ENCODE results near the gene ACSM2B. TPM values are rescaled to one million over a fixed set of nuclear protein-coding genes. Genes with fewer than 3 reads are reported as not detected.
"Not testable (repeated sequence)": the region's sequence is repeated elsewhere in the genome, so short reads cannot be mapped to it uniquely, and the experiment has no call there.

ACSM2B gene
- polyA plus RNA-seq, 3 donors from 2014 or later: not detected

DNA sequence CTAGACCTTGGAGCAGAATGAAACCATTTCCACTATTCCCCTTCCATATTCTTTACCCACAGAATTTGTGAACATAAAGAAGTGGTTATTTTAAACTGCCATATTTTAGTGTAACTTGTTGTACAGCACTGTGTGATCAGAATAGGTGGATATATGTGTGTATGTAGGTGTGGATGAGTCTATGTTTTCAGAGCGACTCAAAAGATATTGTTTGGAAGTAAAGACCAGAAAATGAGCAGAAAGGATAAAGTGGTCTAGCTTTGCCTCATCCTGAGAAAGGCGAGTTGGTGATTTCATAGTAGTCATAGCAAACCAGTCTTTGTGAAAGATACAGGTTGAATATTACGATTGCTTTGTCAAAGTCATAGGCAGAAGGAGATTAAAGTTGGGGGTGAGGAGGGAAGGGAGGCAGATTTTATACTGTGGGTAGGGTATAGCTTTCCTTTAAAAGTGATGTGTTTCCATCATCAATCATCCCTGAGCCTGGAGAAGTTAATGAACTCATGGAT lies 43.8 kb downstream of the ACSM2B start:
- H3K27ac Mint-ChIP-seq; DNase-seq; H3K4me3 Mint-ChIP-seq; H3K27me3 Mint-ChIP-seq (ENCODE audit: low read depth in 3 of 3); H3K4me1 Mint-ChIP-seq; H3K9me3 Mint-ChIP-seq; H3K36me3 Mint-ChIP-seq: not testable (repeated sequence)

DNA sequence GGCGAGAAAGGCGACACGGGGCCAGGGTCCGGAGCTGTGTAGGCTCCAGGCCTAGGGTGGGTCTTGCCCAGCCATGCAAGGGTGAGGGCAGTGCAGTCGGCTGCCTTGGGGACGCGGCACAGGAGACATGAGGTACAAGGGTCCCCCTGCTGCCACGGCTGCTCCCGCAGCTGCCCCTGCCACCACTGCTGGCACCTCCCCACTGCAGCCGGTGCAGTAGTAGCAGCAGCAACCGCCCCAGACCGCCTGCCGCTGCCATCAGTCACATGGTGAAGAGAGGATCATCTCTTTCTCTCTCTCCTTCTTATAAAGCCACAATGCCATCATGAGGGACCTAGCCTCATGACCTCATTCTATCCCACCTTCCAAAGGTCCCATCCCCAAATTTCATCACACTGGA lies 44.4 kb downstream of the ACSM2B start:
- H3K36me3 Mint-ChIP-seq; H3K4me3 Mint-ChIP-seq; H3K27ac Mint-ChIP-seq; H3K27me3 Mint-ChIP-seq (ENCODE audit: low read depth in 3 of 3); H3K4me1 Mint-ChIP-seq; H3K9me3 Mint-ChIP-seq; DNase-seq: not testable (repeated sequence)

DNA sequence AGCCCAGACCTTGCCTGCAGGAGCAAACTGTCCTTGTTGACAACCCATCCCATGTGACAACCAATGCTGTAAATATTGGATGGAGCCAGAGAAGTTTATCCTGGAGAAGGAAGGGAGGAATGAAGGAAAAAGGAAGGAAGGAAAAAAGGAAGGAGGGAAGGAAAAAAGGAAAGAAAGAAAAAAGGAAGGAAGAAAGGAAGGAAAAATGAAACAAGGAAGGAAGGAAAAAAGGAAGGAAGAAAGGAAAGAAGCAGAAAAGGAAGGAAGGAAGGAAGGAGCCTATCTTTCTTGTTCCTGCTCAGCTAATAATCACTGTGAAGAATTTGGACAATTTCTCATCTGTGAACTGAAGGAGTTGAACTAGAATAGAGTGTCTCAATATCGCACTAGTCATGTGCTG lies 56.1 kb downstream of the ACSM2B start:
- DNase-seq: no peak
- H3K27ac Mint-ChIP-seq: no peak overlapping the region
- H3K36me3 Mint-ChIP-seq: no peaks in the 10 kb centered on the region
- no peak overlapping the region for H3K4me3 Mint-ChIP-seq
- peaks cover 0 to 13% (median 1%) of the 10 kb centered on the region in 3 donors for H3K27me3 Mint-ChIP-seq (ENCODE audit: low read depth in 3 of 3)
- H3K9me3 Mint-ChIP-seq: no peaks in the 10 kb centered on the region
- H3K4me1 Mint-ChIP-seq: no peaks in the 10 kb centered on the region

DNA sequence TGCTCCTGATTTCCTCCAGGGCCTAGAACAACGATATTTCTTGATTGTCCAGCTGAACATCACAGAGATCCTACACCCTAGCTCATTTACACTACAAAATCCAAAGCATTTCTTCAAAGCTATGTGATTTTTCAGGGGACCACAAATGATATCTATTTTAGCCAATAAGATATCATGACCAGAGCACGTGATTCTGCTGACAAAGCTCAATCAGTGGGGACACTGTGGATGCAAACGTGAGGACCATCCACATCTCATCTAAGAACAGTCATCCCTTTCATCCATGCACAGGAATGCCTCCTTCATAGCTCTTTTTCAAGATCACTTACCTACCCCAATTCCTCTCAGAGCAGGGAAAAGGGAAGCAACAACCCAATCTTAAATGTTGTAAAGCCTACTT lies 56.9 kb downstream of the ACSM2B start:
- H3K9me3 Mint-ChIP-seq: no peaks in the 10 kb centered on the region
- no peaks in the 10 kb centered on the region for H3K4me1 Mint-ChIP-seq
- H3K27ac Mint-ChIP-seq: no peak overlapping the region
- H3K27me3 Mint-ChIP-seq (ENCODE audit: low read depth in 3 of 3): peaks cover 1 to 13% (median 2%) of the 10 kb centered on the region in 3 donors
- no peaks in the 10 kb centered on the region for H3K36me3 Mint-ChIP-seq
- H3K4me3 Mint-ChIP-seq: no peak overlapping the region
- DNase-seq: no peak

DNA sequence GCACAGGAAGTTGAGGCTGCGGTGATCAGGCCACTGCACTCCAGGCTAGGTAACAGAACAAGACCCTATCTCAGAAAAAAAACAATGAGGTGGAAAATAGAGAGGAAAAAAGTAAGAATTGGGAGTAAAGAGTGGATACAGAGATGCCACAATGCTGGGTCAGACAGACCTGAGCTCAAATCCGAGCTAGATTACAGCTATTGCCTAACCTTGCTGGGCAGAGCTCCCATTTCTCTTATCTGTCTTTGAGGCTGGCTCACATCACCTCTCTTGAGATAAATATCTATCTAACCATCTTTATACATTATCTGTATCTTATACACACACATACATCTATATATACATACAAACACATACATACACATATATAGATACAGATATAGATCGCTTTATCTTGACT lies 59.0 kb downstream of the ACSM2B start:
- H3K4me3 Mint-ChIP-seq: no peak overlapping the region
- peaks cover 1 to 13% (median 2%) of the 10 kb centered on the region in 3 donors for H3K27me3 Mint-ChIP-seq (ENCODE audit: low read depth in 3 of 3)
- no peaks in the 10 kb centered on the region for H3K9me3 Mint-ChIP-seq
- DNase-seq: no peak
- H3K4me1 Mint-ChIP-seq: no peaks in the 10 kb centered on the region
- no peak overlapping the region for H3K27ac Mint-ChIP-seq
- no peaks in the 10 kb centered on the region for H3K36me3 Mint-ChIP-seq

DNA sequence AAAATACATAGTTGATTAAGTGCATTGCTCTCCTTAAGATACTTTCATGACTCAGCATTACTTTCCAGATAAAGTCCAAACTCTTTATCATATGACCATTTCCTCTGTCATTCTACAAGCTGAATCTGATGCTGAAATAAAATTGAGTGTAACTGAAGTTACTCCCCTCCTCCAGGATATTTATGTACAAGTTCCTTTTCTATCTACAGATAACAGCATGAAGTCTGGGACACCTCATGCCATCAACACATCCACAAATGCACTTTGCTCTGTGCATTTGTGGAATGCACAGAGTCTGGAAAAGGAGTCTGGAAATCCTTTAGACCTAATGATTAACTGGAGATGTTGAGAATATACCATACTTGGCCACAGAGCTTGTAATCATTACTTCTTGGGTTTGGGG lies 60.5 kb downstream of the ACSM2B start:
- no peak for DNase-seq
- H3K36me3 Mint-ChIP-seq: no peaks in the 10 kb centered on the region
- H3K27me3 Mint-ChIP-seq (ENCODE audit: low read depth in 3 of 3): peaks cover 0 to 13% (median 2%) of the 10 kb centered on the region in 3 donors
- H3K27ac Mint-ChIP-seq: no peak overlapping the region
- H3K4me1 Mint-ChIP-seq: no peaks in the 10 kb centered on the region
- no peak overlapping the region for H3K4me3 Mint-ChIP-seq
- no peaks in the 10 kb centered on the region for H3K9me3 Mint-ChIP-seq

DNA sequence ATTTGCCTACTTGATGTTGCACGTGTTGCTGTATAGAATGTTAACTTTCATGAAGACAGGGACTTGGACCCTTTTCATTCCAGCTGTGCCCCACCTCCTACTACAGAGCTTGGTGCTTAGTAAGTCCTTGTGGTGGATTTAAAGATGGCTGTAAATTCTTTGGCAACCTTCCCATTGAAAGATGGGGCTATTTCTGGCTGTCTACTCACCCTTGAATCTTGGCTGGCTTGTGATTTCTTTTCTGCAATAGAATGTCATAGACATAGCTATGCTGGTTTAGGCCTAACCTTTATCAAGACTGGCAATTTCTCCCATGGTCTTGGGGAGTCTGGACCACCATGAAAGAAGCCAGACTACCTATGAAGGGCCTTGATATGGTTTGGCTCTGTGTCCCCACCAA lies 65.8 kb downstream of the ACSM2B start:
- no peaks in the 10 kb centered on the region for H3K36me3 Mint-ChIP-seq
- H3K9me3 Mint-ChIP-seq: peaks cover 0 to 7% (median 3%) of the 10 kb centered on the region in 6 donors
- H3K4me1 Mint-ChIP-seq: no peaks in the 10 kb centered on the region
- no peak overlapping the region for H3K4me3 Mint-ChIP-seq
- H3K27ac Mint-ChIP-seq: no peak overlapping the region
- no peak for DNase-seq
- peaks cover 0 to 5% (median 4%) of the 10 kb centered on the region in 3 donors for H3K27me3 Mint-ChIP-seq (ENCODE audit: low read depth in 3 of 3)

DNA sequence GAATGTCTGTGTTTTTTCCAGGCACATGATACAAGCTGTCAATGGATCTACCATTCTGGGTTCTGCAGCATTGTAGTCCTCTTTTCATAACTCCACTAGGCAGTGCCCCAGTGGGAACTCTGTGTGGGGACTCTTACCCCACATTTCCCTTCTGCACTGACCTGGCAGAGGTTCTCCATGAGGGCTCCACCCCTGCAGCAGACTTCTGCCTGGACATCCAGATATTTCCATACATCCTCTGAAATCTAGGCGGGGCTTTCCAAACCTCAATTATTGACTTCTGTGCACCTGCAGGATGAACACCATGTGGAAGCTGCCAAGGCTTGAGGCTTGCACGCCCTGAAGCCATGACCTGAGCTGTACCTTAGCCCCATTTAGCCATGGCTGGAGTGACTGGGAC lies 68.9 kb downstream of the ACSM2B start:
- no peaks in the 10 kb centered on the region for H3K36me3 Mint-ChIP-seq

DNA sequence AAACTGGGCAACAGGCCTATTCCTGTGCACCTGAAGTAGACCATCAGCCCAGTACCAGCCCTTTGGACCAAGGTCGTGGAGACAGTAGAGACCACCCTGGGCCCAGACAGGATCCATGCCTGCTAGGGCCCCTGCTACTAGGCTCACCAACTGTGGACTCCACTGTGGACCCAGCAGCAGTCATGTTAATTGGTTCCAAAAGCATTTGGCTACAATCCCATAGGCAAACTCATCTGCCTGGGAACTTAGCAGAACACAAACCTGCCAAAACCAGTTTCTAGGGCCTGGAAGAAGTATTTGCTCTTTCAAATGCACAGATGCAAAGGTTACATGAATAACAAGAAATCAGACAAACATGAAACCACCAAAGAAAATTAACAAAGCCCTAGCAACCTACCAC lies 71.7 kb downstream of the ACSM2B start:
- H3K9me3 Mint-ChIP-seq: peaks cover 0 to 7% (median 2%) of the 10 kb centered on the region in 6 donors
- H3K4me1 Mint-ChIP-seq: no peaks in the 10 kb centered on the region
- peaks cover 0 to 3% (median 2%) of the 10 kb centered on the region in 3 donors for H3K27me3 Mint-ChIP-seq (ENCODE audit: low read depth in 3 of 3)
- H3K36me3 Mint-ChIP-seq: no peaks in the 10 kb centered on the region
- no peak overlapping the region for H3K27ac Mint-ChIP-seq
- H3K4me3 Mint-ChIP-seq: no peak overlapping the region
- DNase-seq: no peak

More for the DNA sequence above, 68.9 kb downstream of the ACSM2B start:
- H3K9me3 Mint-ChIP-seq: peaks cover 0 to 7% (median 3%) of the 10 kb centered on the region in 6 donors
- H3K27me3 Mint-ChIP-seq (ENCODE audit: low read depth in 3 of 3): peaks cover 0 to 5% (median 4%) of the 10 kb centered on the region in 3 donors
- H3K27ac Mint-ChIP-seq: no peak overlapping the region
- no peak overlapping the region for H3K4me3 Mint-ChIP-seq
- DNase-seq: no peak
- H3K4me1 Mint-ChIP-seq: no peaks in the 10 kb centered on the region

DNA sequence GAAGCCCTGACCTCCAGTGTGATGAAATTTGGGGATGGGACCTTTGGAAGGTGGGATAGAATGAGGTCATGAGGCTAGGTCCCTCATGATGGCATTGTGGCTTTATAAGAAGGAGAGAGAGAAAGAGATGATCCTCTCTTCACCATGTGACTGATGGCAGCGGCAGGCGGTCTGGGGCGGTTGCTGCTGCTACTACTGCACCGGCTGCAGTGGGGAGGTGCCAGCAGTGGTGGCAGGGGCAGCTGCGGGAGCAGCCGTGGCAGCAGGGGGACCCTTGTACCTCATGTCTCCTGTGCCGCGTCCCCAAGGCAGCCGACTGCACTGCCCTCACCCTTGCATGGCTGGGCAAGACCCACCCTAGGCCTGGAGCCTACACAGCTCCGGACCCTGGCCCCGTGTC lies 84.7 kb downstream of the ACSM2B start:
- not testable (repeated sequence) for H3K4me3 Mint-ChIP-seq; H3K4me1 Mint-ChIP-seq; H3K9me3 Mint-ChIP-seq; H3K36me3 Mint-ChIP-seq; H3K27ac Mint-ChIP-seq; DNase-seq; H3K27me3 Mint-ChIP-seq (ENCODE audit: low read depth in 3 of 3)

DNA sequence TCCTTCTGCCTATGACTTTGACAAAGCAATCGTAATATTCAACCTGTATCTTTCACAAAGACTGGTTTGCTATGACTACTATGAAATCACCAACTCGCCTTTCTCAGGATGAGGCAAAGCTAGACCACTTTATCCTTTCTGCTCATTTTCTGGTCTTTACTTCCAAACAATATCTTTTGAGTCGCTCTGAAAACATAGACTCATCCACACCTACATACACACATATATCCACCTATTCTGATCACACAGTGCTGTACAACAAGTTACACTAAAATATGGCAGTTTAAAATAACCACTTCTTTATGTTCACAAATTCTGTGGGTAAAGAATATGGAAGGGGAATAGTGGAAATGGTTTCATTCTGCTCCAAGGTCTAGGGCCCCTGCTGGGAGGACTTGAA lies 85.2 kb downstream of the ACSM2B start:
- not testable (repeated sequence) for H3K4me1 Mint-ChIP-seq; H3K27me3 Mint-ChIP-seq (ENCODE audit: low read depth in 3 of 3)

More for the DNA sequence above, 85.2 kb downstream of the ACSM2B start:
- H3K9me3 Mint-ChIP-seq, DNase-seq, H3K36me3 Mint-ChIP-seq, H3K27ac Mint-ChIP-seq, H3K4me3 Mint-ChIP-seq: not testable (repeated sequence)

Other genes with a start within 250 kb of the ACSM2B start
- gene GP2, start 248.9 kb downstream of the ACSM2B start, polyA plus RNA-seq: not detected
- gene UMOD, start 223.7 kb downstream of the ACSM2B start, polyA plus RNA-seq: not detected
- not detected for gene PDILT, start 171.6 kb downstream of the ACSM2B start, polyA plus RNA-seq
- gene ACSM5, start 166.8 kb downstream of the ACSM2B start, polyA plus RNA-seq: not detected
- not detected for gene ACSM2A, start 124.8 kb downstream of the ACSM2B start, polyA plus RNA-seq
- 1 to 10 TPM in 1 of 3 donors, under 1 TPM in 1, not detected in 1; 0.49 to 1.1 TPM for gene ACSM1, start 121.3 kb upstream of the ACSM2B start, polyA plus RNA-seq
- 10 to 100 TPM; 46.4 to 73.0 (median 48.3) TPM for gene THUMPD1, start 165.5 kb upstream of the ACSM2B start, polyA plus RNA-seq
- 1 to 10 TPM in 2 of 3 donors, not detected in 1; 4.1 to 5.5 TPM for gene ACSM3, start 187.6 kb upstream of the ACSM2B start, polyA plus RNA-seq
- gene ERI2, start 230.1 kb upstream of the ACSM2B start, polyA plus RNA-seq: 1 to 10 TPM; 2.0 to 4.7 (median 4.2) TPM
- 1 to 10 TPM; 1.2 to 1.8 (median 1.7) TPM for gene REXO5, start 230.2 kb upstream of the ACSM2B start, polyA plus RNA-seq